ENCODE data around the gene ZSCAN26. TPM values are rescaled to one million over a fixed set of nuclear protein-coding genes. Genes with fewer than 3 reads are reported as not detected.

Gene ZSCAN26
- total and polyA plus RNA-seq, 2 of the 8 experiments (the other 6 are each of a cell fraction or from before 2014, with no cell fraction given): 7.0 to 8.5 TPM

DNA sequence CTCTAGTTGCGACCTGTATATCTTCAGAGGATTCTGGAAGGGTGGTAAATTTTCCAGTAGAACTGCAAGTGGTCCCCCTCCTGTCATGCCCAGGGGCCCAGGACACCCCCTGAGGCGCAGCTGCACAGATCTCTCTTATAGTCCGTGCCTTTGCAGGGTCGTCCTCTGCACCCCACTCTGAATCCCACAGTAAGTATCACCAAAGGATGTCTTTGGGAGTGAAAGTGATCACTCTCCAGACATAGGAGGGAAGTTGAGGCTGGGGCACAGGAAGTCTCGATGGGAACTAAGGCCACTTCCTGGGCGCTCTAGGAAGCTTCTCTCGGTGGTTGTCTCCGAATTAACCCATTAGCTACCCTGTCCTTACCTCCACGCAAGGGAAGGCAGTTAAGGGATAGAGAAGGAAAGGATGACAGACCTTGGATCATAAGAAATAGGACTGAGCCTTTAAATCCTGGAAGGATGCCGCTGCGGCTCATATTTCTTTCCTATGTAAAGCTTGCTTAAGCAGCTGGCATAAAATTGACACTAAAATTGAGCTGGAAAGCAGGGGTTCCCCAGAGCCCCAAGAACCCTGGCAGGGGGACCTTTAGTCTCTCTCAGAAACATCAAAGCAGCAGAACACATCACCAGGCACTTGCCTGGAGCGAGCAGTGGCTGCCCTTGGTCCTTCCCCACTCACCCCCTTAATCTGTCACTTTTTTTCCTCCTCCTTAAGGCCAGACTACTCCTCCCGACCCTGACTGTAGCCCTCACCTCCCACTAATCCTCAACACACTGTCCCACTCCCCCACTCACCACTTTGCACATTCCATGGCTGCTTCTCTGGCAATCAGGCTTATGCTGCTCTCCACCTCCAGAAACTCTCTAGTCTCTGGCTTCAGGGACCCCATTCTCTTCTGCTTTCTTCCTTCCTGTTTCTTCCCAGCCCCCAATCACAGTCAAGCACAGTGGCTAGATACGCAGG lies 14.7 kb upstream of the ZSCAN26 start, which contains the start of gene ZKSCAN4 (continued):
- TF ChIP-seq SP1 (IDR thresholded peaks at IDR 0.05; ENCODE audit: low read depth, low read length) (0 out of 2 replicates have a peak, but pooled peaks have one; percentile 46), JUN (IDR thresholded peaks at IDR 0.05; ENCODE audit: low read depth, low read length) (no peak), POU5F1 (IDR thresholded peaks at IDR 0.05; ENCODE audit: low read depth, low read length) (no peak), BRCA1 (IDR thresholded peaks at IDR 0.05; ENCODE audit: low read depth, low read length) (no peak), JUND (IDR thresholded peaks at IDR 0.05; ENCODE audit: low read length) (no peak), POLR2AphosphoS5 (IDR thresholded peaks at IDR 0.05; ENCODE audit: low read depth, low read length) (no peak), MAFK (IDR thresholded peaks at IDR 0.05; ENCODE audit: low read depth, low read length) (no peak), SIX5 (IDR thresholded peaks at IDR 0.05; ENCODE audit: low read depth, low read length) (no peak), PHF8 (conservative IDR thresholded peaks at IDR 0.05; ENCODE audit: low read depth, low read length) (peak; percentile 55), SAP30 (IDR thresholded peaks at IDR 0.05; ENCODE audit: insufficient read depth, insufficient replicate concordance, low read length) (peak; percentile 93), BACH1 (IDR thresholded peaks at IDR 0.05; ENCODE audit: low read length) (no peak), SIRT6 (IDR thresholded peaks at IDR 0.05; ENCODE audit: low read length) (no peak), NANOG (IDR thresholded peaks at IDR 0.05; ENCODE audit: insufficient read depth, low read depth, low read length, poor library complexity, severe bottlenecking) (no peak), EZH2 (IDR thresholded peaks at IDR 0.05; ENCODE audit: low read depth, low read length, severe bottlenecking) (no peak), HDAC2 (IDR thresholded peaks at IDR 0.05; ENCODE audit: borderline replicate concordance in 1 of 2, low read depth in 2 of 2, low read length in 2 of 2) (0 out of 4 replicates have a peak, but pooled peaks of 1 of the 2 experiments have one; percentile 83), CHD1 (IDR thresholded peaks at IDR 0.05; ENCODE audit: low read depth, low read length) (no peak), HDAC6 (IDR thresholded peaks at IDR 0.05; ENCODE audit: low read depth, low read length) (no peak), TAF7 (optimal IDR thresholded peaks at IDR 0.05; ENCODE audit: borderline replicate concordance, low read depth, low read length) (no peak), ZNF274 (IDR thresholded peaks at IDR 0.05; ENCODE audit: borderline replicate concordance, extremely low read depth, low read length) (no peak), CHD2 (IDR thresholded peaks at IDR 0.05; ENCODE audit: low read length) (no peak), SRF (IDR thresholded peaks at IDR 0.05; ENCODE audit: low read depth, low read length) (no peak), CREB1 (IDR thresholded peaks at IDR 0.05) (peak; percentile 38; the same call in 1 of the 2 replicates)
- TF ChIP-seq, protein P1, sequence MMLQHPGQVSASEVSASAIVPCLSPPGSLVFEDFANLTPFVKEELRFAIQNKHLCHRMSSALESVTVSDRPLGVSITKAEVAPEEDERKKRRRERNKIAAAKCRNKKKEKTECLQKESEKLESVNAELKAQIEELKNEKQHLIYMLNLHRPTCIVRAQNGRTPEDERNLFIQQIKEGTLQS (IDR thresholded peaks at IDR 0.05; ENCODE audit: insufficient read depth, low read depth, low read length): no peak
